K562 (cell line): ENCODE data around the gene TOP3A. TPM values are rescaled to one million over a fixed set of nuclear protein-coding genes. Genes with fewer than 3 reads are reported as not detected.

Source experiments
- ATAC-seq: fragments of 200-7000 bp; cut with Tn5 transposase; 3 replicates; pipeline ENCODE4 v1.9.1; 2020; ENCODE audit warnings: moderate library complexity
- BruUV-seq: library from RNA; stranded (reverse); fragments of 400-500 nt; replicated peaks from 2 replicates; lab custom pipeline; 2021; lab: Mats Ljungman, UMichigan
- CTCF ChIA-PET: fragments of 300-600 bp; formaldehyde crosslinking; extraction: SDS; loops from one replicate; lab custom pipeline; 2021; ENCODE audit warnings: low intra/inter-chr PET ratio; lab: Yijun Ruan, JAX
- POLR2A ChIA-PET: fragments of 300-600, 350-650 bp; sonication (Branson Sonifier 250); formaldehyde crosslinking; extraction: SDS; loops from one replicate; lab custom pipeline; 2021; ENCODE audit warnings: antibody characterized with exemption, inconsistent platforms; lab: Yijun Ruan, JAX
- DNase-seq, 4 experiments: peaks; one replicate each; pipeline versions ENCODE4 v3.0.0 to v3.0.0-alpha.2; 2011 to 2018; ENCODE audit warnings: low spot score in 3 of 4, mixed read lengths in 3 of 4; ENCODE audit errors: extremely low read depth in 1 of 4
- FAIRE-seq: peaks from 2 replicates; lab custom pipeline; 2011; peaks lifted over from hg19 to GRCh38; lab: Jason Lieb, UNC
- H2AFZ ChIP-seq: 2 replicates; pipeline ENCODE4 v1.6.0; 2011; ENCODE audit warnings: low read depth, low read length, control low read depth, inconsistent platforms
- H3K27ac ChIP-seq: fragments of 200-600 bp; 3 replicates; pipeline ENCODE4 v1.8.0; 2011; ENCODE audit warnings: low read depth, mild to moderate bottlenecking, control low read depth, inconsistent platforms, low read length, moderate library complexity, mixed read lengths; ENCODE audit errors: extremely low read depth
- H3K27me3 ChIP-seq, 2 experiments: fragments of 300-600 bp in 1 of 2; 2 replicates in 1 of 2; 3 replicates in 1 of 2; pipeline versions ENCODE4 v1.6.0 to v1.8.0; 2011; ENCODE audit warnings: inconsistent platforms in 2 of 2, low read length in 2 of 2, mild to moderate bottlenecking in 1 of 2, mixed read lengths in 1 of 2, moderate library complexity in 1 of 2; ENCODE audit not compliant: control insufficient read depth in 2 of 2, insufficient read depth in 2 of 2
- H3K36me3 ChIP-seq: fragments of 300-600 bp; 3 replicates; pipeline ENCODE4 v1.8.0; 2011; ENCODE audit warnings: mild to moderate bottlenecking, low read length, inconsistent platforms; ENCODE audit not compliant: control insufficient read depth, insufficient read depth
- H3K4me1 ChIP-seq, 2 experiments: fragments of 200-600 bp in 1 of 2; replicated peaks in 1 of 2; 2 replicates in 1 of 2; 3 replicates in 1 of 2; pipeline versions ENCODE4 v1.5.1 to v1.8.0; 2011; ENCODE audit warnings: inconsistent platforms in 2 of 2, low read length in 2 of 2, mild to moderate bottlenecking in 1 of 2, mixed read lengths in 1 of 2, moderate library complexity in 1 of 2; ENCODE audit not compliant: control insufficient read depth in 2 of 2, insufficient read depth in 2 of 2
- H3K4me2 ChIP-seq: 2 replicates; pipeline ENCODE4 v1.6.1; 2011; ENCODE audit warnings: low read length, control low read depth, inconsistent platforms, mixed read lengths; ENCODE audit not compliant: insufficient read depth
- H3K4me3 ChIP-seq: fragments of 200-600 bp; sonication (generic), shearing (Covaris generic); 2 replicates; pipeline ENCODE4 v1.5.1; 2016; ENCODE audit warnings: control low read depth, inconsistent platforms
- H3K79me2 ChIP-seq: fragments of 200-600 bp; 3 replicates; pipeline ENCODE4 v1.8.0; 2011; ENCODE audit warnings: low read length, inconsistent platforms; ENCODE audit not compliant: control insufficient read depth, insufficient read depth
- H3K9ac ChIP-seq, 2 experiments: 2 replicates each; pipeline versions ENCODE4 v1.6.0 to v1.6.1; 2011; ENCODE audit warnings: low read depth in 2 of 2, low read length in 2 of 2, control low read depth in 1 of 2, inconsistent platforms in 1 of 2, mild to moderate bottlenecking in 1 of 2, mixed read lengths in 1 of 2; ENCODE audit not compliant: insufficient read depth in 1 of 2
- H3K9me1 ChIP-seq: one replicate; pipeline ENCODE4 v1.6.0; 2011; ENCODE audit warnings: inconsistent platforms, mild to moderate bottlenecking, low read length, moderate library complexity; ENCODE audit not compliant: control insufficient read depth, insufficient read depth
- H3K9me3 ChIP-seq: replicated peaks from 2 replicates; pipeline ENCODE4 v1.5.1; 2011; ENCODE audit warnings: low read depth, low read length, inconsistent platforms; ENCODE audit not compliant: control insufficient read depth, insufficient read depth
- H4K20me1 ChIP-seq: replicated peaks from 2 replicates; pipeline ENCODE4 v1.6.1; 2011; ENCODE audit warnings: low read length, inconsistent platforms, mixed read lengths; ENCODE audit not compliant: control insufficient read depth, insufficient read depth
- RBFOX2 ChIP-seq: fragments of 200-400 bp; formaldehyde crosslinking; IDR thresholded peaks from 2 replicates; pipeline ENCODE4 v1.6.1; 2017; ENCODE audit warnings: low read depth, mild to moderate bottlenecking, low read length, moderate library complexity
- WGBS: fragments of 100-300 bp; shearing (Covaris generic); methylation state at CpG from one replicate; pipeline ENCODE4 v1.1.6; 2016; ENCODE audit warnings: low coverage, mixed read lengths; ENCODE audit not compliant: insufficient coverage; ENCODE audit errors: missing lambda C conversion rate; 5-methylcytosine and 5-hydroxymethylcytosine counted together
- in situ Hi-C: fragments of 300-500 bp; cut with MboI; formaldehyde crosslinking; loops from 4 replicates; pipeline ENCODE4 v1.15.0; 2018; ENCODE audit warnings: inconsistent platforms, mixed read lengths
- intact Hi-C: fragments of 100-400 bp; cut with micrococcal nuclease; formaldehyde crosslinking; loops from 2 replicates; pipeline ENCODE4 v1.14.2; 2022
- polyA plus RNA-seq, 8 experiments: library from polyadenylated mRNA; depleted of rRNA in 4 of 8; stranded (reverse) in 5 of 8; unstranded in 3 of 8; fragments of >200 nt; fragmentation: Nextera tagmentation in 2 of 8; fragmentation: Illumina TruSeq in 1 of 8; extraction: Ambion mirVana in 2 of 8; extraction: Trizol in 1 of 8; gene quantifications; 2 replicates each; pipeline versions ENCODE4 v1.2.1 to v1.2.3, GENCODE V29; 2011 to 2014; ENCODE audit warnings: inconsistent platforms in 1 of 8, missing spikeins in 1 of 8
- total RNA-seq, 7 experiments: library from RNA; depleted of rRNA in 6 of 7; stranded (reverse); fragments of >200 nt in 6 of 7; fragmentation: Illumina TruSeq in 2 of 7; extraction: Trizol in 2 of 7; gene quantifications; 2 replicates each; pipeline versions ENCODE4 v1.2.1 to v1.2.3, GENCODE V29; 2011 to 2021; ENCODE audit warnings: low replicate concordance in 1 of 7
- TF ChIP-seq, protein P1 (sequence below), 2 experiments: fragments of 450-650 bp; IDR thresholded peaks; 2 replicates each; pipeline ENCODE4 v1.6.1; 2018; ENCODE audit warnings: mild to moderate bottlenecking in 2 of 2, low read depth in 1 of 2; ENCODE audit not compliant: partially characterized antibody in 2 of 2

TOP3A gene
- total and polyA plus RNA-seq, 9 of the 15 experiments (the other 6 are each of a cell fraction or from before 2014, with no cell fraction given) = 5.2 to 49.7 (median 24.7) TPM

DNA sequence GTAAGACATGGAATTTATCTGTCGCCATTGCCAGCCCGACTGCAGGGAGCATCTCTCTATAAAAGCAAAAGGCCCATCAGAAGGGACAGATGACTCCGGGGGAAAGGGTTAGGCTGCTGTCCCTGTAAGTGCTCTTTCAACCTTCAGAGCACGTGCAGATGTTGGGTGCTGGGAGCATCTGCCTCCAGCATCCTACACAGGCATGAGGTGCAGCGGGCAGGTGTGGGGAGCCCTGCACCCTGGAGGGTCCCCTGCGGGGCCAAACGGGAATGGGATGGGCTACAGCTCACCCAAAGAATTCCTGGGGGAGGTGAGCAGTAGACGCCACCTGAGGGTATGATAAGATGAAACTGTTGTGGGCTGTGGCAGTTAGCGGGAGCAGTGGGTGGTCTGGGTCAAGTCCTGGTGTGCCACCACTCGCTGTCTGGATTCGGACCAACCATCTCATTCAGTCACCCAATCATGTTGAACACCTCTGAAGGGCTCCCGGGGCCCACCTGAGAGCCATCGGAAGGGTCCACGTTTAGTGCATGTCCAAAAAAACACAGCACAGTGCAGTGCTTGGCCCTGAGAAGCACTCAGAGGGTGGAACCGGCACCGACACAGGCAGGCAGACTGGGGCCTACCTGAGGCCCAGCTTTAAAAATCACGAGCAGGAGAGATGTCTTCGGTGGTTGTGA lies 4.1 kb upstream of the TOP3A start:
- 0 out of 2 replicates have a peak overlapping the region, but pooled peaks have one; percentile 2 for H3K4me2 ChIP-seq
- H3K79me2 ChIP-seq = peaks cover 46% of the 10 kb centered on the region
- ChIA-PET POLR2A (interaction anchor here (0.5 to 1.6 kb wide), 2 partner anchors 10 to 608 kb away, joined by 3 to 7 read pairs; no protein-coding TSS in a partner anchor), CTCF (no interaction called here)
- H3K27me3 ChIP-seq = no peaks in the 10 kb centered on the region
- DNase-seq = no peak
- 69% methylated on average over 12 of the region's 18 CpGs for WGBS
- no peaks in the 10 kb centered on the region for H3K9me3 ChIP-seq
- H3K4me1 ChIP-seq = peaks cover 23 to 30% of the 10 kb centered on the region in 2 experiments
- 0 out of 2 replicates have a peak, but pooled peaks have one; percentile 35 for TF ChIP-seq RBFOX2
- TF ChIP-seq, protein P1, sequence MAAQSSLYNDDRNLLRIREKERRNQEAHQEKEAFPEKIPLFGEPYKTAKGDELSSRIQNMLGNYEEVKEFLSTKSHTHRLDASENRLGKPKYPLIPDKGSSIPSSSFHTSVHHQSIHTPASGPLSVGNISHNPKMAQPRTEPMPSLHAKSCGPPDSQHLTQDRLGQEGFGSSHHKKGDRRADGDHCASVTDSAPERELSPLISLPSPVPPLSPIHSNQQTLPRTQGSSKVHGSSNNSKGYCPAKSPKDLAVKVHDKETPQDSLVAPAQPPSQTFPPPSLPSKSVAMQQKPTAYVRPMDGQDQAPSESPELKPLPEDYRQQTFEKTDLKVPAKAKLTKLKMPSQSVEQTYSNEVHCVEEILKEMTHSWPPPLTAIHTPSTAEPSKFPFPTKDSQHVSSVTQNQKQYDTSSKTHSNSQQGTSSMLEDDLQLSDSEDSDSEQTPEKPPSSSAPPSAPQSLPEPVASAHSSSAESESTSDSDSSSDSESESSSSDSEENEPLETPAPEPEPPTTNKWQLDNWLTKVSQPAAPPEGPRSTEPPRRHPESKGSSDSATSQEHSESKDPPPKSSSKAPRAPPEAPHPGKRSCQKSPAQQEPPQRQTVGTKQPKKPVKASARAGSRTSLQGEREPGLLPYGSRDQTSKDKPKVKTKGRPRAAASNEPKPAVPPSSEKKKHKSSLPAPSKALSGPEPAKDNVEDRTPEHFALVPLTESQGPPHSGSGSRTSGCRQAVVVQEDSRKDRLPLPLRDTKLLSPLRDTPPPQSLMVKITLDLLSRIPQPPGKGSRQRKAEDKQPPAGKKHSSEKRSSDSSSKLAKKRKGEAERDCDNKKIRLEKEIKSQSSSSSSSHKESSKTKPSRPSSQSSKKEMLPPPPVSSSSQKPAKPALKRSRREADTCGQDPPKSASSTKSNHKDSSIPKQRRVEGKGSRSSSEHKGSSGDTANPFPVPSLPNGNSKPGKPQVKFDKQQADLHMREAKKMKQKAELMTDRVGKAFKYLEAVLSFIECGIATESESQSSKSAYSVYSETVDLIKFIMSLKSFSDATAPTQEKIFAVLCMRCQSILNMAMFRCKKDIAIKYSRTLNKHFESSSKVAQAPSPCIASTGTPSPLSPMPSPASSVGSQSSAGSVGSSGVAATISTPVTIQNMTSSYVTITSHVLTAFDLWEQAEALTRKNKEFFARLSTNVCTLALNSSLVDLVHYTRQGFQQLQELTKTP (IDR thresholded peaks at IDR 0.05; ENCODE audit: low read depth in 1 of 2, partially characterized antibody in 2 of 2) = no peak
- in situ Hi-C loops = no loop called here
- ATAC-seq = no peak
- no peak overlapping the region for H3K27ac ChIP-seq
- H2AFZ ChIP-seq = no peak overlapping the region
- intact Hi-C loops = loop anchor here (5.0 kb wide), 1 partner anchor 72 kb away; no protein-coding TSS in a partner anchor
- FAIRE-seq = no peak
- peaks cover 38% of the 10 kb centered on the region; the same call in 2 of the 3 replicates for H3K36me3 ChIP-seq
- H3K4me3 ChIP-seq = no peak overlapping the region
- H3K9me1 ChIP-seq = peaks cover 3% of the 10 kb centered on the region
- peaks cover 8% of the 10 kb centered on the region for H4K20me1 ChIP-seq
- BruUV-seq = no TSS peak
- no peak overlapping the region for H3K9ac ChIP-seq
